Peyer's patch (tissue), 4 donors: ENCODE results near the gene MYL7.

Experiments used
- POLR2A ChIP-seq, 2 donors: fragments of 450-650 bp; IDR thresholded peaks; one replicate each; pipeline ENCODE4 v1.5.1; 2017; ENCODE audit warnings: antibody characterized with exemption in 2 of 2, mild to moderate bottlenecking in 2 of 2, moderate library complexity in 2 of 2
- TF ChIP-seq, protein P1 (sequence below), 6 experiments: fragments of 450-650 bp in 4 of 6; fragments of 200-600 bp in 2 of 6; sonication (generic) in 1 of 6; IDR thresholded peaks; one replicate each; pipeline ENCODE4 v1.5.1; 2017 to 2019; ENCODE audit warnings: antibody characterized with exemption in 6 of 6, mild to moderate bottlenecking in 3 of 6, moderate library complexity in 1 of 6

DNA sequence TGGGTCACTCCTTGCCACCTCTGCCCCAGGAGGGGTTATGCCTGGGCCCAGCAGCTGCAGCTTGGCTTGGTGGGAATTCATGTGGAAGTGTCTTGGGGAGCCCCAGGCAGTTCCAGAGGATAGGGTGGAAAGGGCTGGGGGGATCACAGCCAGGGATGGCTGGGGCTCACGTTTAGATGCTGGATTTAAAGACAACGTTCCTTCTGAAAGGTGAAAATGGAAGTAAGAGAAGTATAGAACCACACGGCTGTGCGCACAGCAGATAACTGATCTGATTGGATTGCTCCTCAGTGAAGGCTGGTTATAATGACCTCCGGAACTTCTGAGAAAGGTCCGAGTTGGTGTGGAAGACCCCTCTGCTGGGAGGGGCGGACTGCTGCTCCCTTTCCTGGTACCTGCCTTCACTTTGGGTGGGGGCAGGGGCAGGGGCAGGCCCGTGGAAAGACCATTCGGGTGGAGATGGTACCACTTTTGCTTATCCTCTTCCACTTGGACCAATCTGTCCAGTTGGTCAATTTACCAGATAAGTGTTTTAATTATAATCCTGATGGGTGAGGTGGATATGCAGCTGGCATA lies 7.9 kb upstream of the MYL7 start:
- TF ChIP-seq, protein P1, sequence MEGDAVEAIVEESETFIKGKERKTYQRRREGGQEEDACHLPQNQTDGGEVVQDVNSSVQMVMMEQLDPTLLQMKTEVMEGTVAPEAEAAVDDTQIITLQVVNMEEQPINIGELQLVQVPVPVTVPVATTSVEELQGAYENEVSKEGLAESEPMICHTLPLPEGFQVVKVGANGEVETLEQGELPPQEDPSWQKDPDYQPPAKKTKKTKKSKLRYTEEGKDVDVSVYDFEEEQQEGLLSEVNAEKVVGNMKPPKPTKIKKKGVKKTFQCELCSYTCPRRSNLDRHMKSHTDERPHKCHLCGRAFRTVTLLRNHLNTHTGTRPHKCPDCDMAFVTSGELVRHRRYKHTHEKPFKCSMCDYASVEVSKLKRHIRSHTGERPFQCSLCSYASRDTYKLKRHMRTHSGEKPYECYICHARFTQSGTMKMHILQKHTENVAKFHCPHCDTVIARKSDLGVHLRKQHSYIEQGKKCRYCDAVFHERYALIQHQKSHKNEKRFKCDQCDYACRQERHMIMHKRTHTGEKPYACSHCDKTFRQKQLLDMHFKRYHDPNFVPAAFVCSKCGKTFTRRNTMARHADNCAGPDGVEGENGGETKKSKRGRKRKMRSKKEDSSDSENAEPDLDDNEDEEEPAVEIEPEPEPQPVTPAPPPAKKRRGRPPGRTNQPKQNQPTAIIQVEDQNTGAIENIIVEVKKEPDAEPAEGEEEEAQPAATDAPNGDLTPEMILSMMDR (IDR thresholded peaks at IDR 0.05): no peak
- TF ChIP-seq POLR2A (IDR thresholded peaks at IDR 0.05): no peak
